Stimulated activated CD4-positive, alpha-beta T cell treated with anti-CD3 and anti-CD28 coated beads, Interleukin-1b, Interleukin-23, amount 100 ng/mL, for 48 hours (primary cell): Measurements from ENCODE around the gene PLAC1.

Experiments
- DNase-seq: peaks from one replicate; pipeline ENCODE4 v3.0.0-alpha.2; 2020

The PLAC1 gene

GRCh38 chrX:134628663-134629062 is 29.6 kb downstream of the PLAC1 start:
- no peak for DNase-seq

DNA sequence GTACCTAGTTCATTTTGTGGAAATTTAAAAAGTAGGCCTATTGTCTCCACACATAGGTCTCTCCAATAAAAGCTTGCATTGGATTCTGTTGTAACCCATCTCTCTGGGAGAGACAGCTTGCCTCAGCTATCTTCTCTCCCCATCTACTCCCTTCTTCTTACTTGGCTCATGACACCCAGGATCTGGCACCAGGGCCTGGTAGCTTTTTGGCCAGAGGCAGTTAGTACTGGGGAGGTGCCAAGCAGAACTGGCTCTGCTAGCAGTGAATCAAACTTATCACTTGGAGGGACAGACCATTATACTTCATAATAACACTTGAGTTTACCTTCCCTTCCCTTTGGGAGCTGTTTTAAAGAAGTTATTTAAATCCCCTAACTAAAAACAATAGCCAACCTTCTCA is 31.8 kb downstream of the PLAC1 start:
- DNase-seq: no peak

DNA sequence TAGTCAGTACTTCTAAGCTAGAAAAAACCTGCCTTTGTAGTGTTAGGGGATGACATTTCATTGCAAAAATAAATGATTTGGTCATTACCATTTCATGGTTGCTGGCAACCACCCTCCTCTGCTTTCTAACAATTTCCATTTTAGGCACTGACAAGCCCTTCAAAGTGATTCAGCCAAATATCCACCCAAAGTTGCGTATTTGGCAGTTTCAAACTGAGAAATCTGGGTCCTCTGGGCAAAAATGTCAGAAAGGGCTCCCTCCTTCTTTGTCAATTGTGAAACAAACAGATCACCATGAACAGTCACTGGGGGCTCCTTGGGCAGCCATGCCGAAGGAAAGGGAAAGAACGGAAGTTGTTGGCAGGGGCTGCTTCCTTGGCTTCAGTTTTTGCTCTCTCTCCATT is 33.0 kb downstream of the PLAC1 start:
- DNase-seq: peak; percentile 7

DNA sequence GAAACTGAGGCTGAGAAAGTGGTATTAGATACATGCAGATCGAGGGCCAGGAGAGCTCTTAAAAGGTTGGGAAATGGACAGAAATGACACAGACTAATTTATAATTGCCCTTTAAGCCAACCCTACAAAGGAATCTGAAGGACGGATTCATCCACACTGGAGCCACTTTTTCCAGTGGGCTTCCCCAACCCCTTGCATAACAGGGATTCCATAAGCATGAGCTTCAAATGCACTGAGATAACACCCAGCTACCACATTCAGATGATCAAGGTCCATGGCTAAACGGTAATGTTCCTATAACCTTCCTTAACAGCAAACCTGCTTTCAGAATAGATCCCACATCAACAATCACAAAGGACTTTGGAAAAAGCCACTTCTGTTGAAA is 34.2 kb downstream of the PLAC1 start:
- no peak for DNase-seq

DNA sequence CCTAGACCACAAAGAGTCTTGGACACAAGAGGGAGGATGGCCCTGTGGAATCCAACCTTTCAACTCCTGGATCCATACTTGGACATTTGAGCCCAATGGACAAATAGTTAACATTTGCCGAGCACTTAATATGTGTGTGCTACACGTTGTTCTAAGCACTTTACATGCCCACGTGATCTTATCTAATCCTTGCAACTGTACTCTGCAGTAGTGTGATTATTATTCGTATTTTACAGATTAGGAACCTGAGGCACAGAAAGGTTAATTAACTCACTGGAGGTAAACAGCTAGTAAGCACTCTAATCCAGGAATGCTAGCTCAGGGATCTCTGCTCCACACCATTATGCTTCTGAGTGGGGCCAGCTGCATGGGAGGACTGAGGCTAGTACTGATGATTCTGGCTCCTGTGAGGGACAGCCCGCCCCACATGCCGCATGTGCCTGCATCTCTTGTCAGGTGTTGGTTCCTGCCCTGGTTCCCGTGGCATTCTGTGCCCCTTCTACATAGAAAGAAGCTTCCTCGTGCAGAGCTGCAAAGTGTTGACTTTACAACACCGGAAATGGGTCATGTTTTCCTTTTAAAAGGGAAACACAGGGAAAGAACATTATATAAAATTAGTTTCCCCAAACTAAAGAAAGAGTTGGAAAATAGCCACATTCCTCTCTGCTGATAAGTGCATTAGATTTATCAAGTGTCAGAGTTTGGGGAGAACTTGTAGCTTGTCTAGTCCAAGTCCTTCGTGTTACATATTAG is 34.8 kb downstream of the PLAC1 start:
- no peak for DNase-seq

DNA sequence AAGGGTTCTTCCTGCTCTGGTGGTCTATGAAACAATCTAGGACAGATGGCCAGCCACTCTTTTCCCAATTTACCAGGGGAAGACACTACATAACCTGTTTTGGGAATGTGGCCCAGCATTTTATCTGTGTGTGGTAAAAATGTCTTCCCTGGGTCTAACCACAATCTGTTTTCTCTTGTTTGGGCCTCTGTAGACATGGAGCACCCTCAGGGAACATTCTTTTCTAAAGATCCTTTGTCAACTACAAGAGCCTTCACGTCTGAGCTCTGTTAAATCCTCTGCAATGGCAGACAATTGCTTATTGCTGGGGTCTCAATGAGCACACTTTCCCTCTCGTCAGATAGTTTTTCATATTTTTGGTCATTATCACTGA is 35.5 kb downstream of the PLAC1 start:
- DNase-seq: no peak

DNA sequence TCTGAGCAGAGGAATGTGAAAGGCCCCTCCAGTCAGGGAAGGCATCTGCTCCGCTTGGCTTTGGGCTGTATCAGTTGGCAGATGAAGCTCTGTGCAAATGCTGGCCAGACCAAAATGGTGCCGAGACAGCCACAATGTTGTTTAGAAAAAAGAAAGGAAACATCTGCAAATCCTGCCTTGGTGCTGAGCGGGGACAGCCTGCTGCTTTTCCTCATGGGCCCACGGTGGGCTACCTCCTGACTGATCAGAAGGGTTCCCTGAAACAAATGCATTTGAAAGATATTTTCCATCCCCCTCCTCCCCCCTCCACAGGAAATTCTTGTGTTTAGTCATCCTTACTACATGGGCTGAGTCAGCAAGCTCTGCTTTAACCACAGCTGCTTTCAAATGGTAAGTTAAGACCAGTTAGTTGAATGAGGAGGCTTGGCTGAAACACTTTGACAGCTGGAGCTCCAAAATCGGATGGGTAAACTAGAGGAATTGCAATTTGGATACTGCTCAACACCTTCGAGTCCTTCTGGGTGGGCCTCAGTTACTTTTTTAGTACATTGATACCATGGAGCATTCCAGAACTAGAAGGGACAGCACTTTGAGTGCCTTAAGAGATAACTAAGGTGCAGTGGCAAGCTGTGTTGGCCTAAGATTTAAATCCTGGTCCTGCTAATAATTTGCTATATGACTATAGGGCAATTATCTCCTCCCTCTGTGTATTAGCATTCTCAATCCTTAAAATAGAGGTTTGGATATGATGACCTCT is 36.0 kb downstream of the PLAC1 start:
- peak; percentile 19 for DNase-seq

GRCh38 chrX:134619838-134620237 is 38.4 kb downstream of the PLAC1 start:
- DNase-seq: no peak

DNA sequence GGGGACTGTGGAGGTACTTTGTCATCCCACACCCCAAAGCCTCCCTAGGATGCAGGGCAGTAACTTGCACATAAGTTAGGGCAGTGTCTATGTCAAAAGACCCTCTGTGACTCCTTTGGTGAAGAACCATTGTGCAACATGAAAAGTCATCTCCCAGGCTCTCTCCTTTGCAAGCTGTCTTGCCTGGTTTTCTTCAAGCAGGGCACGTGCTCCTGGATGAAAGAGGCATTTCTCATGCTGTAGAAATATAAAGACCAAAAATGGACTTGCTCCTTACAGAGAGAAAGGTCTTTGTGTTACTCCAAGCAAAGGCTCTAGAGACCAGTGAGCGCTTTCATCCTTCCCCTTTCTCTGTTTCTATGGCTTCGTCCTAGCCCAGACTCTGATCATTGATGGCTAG is 44.9 kb downstream of the PLAC1 start:
- no peak for DNase-seq

- DNase-seq: no peak
Observed at GRCh38 chrX:134608153-134608552, 50.1 kb downstream of the PLAC1 start.

DNA sequence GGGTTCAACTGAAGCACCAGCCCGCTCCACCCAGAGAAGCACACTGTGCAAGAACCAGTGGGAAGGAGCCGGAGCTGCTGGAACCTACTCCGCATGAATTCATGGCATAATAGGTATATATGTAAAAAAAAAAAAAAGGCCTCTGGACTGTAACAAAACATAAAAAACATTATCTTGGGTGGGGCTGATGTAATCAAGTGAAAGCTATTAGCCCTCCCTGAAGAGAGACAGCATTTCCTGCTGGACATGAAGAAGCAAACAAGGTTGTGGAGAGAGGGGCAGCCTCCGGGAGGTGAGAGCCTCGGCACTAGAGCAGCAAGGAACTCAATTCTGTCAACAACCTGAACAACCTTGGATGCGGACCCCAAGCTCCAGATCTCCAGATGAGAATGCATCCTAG is 50.7 kb downstream of the PLAC1 start:
- no peak for DNase-seq

DNA sequence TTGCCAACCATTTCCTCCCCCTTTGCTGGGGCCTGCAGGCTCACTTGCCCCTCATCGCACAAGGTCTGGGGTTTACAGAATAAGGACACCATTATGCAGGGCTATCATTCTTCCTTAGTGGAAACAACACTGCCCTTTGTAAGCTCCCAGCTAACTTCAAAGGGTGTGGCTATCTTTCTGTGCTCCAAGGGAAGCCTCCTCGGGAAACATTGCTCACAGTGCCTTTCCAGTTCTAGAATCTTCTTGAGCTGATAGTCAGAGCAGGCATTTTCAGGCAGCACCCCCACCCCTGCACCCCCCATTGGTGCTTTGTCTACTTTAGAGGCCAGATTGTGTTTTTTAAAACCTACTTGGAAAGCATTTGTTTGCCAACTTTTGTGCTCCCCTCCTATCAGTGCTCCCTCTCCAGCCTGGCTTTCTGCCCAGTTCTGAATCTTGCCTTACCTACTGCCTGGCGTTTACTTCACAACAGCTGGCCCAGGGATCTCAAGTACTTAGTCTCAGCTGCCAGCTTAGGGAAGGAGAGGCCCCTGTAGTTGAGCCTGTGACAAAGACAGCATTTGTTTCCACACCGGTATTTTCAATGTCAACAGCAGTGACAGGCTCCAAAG is 53.5 kb downstream of the PLAC1 start:
- DNase-seq: no peak

GRCh38 chrX:134603806-134604700 is 54.2 kb downstream of the PLAC1 start:
- DNase-seq: no peak

DNA sequence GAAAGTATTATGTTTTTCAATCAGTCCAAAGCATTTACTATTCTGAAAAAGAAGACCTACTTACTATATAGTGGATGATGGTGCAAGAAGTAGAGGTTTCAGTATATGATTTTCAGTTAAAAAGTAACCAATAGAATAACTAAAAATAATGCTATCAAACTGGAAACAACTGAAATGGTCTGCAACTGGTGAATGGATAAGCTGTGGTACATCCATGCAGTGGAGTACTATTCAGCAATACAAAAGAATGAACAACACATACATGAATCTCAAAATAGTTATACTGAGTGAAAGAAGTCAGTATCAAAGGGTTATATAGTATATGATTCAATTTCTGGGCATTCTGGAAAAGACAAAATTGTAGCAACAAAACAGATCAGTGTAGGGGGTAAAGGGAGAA is 55.9 kb downstream of the PLAC1 start:
- no peak for DNase-seq

- no peak for DNase-seq
Observed at GRCh38 chrX:134601240-134601765, 57.0 kb downstream of the PLAC1 start.

DNA sequence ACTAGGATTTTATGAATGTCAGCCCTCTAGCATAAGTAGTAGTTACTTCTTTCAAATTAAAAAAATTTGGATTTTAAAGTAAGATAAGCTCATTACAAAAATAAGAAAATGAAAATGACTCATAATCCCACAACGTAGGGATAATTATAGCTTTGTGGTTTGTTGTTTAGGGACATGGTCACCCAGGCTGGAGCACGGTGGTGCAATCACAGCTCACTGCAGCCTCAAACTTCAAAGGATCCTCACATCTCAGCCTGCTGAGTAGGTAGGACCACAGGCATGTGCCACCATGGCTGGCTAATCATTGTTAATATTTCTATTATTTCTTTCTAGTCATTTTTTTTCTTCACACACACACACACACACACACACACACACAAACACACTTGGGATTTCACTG is 57.6 kb downstream of the PLAC1 start:
- DNase-seq: no peak

GRCh38 chrX:134599184-134599914 is 58.9 kb downstream of the PLAC1 start:
- DNase-seq: peak; percentile 59

GRCh38 chrX:134592303-134592702 is 66.0 kb downstream of the PLAC1 start:
- no peak for DNase-seq

DNA sequence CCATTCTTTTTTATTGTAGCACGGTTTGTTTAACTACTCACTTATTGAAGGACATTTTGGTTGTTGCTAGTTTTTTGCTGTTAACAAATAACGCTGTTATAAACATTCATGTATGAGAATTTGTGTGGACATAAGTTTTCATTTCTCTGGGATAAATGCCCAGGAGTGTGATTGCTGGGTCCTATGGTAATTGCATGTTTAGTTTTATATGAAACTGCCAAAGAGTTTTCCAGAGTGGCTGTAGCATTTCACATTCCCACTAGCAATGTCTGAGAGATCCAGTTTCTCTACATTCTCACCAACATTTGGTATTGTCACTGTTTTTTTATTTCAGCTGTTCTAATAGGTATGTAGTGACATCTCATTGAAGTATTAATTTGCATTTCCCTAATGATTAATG is 66.8 kb downstream of the PLAC1 start:
- no peak for DNase-seq

DNA sequence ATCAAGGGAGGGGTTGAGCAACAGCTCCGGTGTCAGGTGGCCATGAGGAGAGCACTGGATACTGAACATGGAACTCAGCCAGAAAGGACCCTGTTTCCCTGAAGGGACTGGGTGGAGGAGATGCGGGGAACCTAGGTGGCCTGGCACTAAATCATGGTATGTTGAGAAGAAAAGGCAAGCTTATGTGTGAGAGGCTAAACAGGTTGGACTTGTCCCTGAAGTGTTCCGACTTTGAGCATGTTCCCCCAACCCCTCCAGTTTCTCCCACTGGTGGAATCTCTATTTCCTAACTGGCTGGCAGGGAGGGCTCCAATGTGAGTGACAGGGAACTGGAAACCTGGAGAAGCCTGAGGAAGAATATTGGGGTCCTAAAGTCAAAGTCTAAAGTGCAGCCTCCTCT is 69.5 kb downstream of the PLAC1 start:
- DNase-seq: no peak

- DNase-seq: no peak
Observed at GRCh38 chrX:134580907-134581306, 77.4 kb downstream of the PLAC1 start.

- no peak for DNase-seq
Observed at GRCh38 chrX:134573683-134574035, 84.6 kb downstream of the PLAC1 start.
